ENCODE results near the gene CIBAR2.

The CIBAR2 gene

DNA sequence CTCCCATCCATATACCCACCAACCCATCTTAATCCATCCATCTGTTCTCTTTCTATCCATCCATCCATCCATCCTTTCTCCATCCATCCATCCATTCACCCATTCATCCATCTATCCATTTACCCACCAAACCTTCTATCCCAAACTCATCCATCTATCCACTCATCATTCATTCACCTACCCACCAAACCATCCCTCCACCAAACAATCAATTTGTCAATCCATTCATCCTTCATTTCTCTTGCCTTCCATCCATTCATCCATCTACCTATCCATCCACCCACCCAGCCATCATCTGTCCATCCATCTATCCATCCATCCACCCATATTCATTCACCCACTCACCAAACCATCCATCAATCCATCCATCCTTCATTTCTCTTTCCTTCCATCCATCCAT lies 44.6 kb upstream of the CIBAR2 start:
- no peaks in the 10 kb centered on the region for H3K27me3 ChIP-seq (ENCODE audit: insufficient read depth, low read length, poor library complexity)

DNA sequence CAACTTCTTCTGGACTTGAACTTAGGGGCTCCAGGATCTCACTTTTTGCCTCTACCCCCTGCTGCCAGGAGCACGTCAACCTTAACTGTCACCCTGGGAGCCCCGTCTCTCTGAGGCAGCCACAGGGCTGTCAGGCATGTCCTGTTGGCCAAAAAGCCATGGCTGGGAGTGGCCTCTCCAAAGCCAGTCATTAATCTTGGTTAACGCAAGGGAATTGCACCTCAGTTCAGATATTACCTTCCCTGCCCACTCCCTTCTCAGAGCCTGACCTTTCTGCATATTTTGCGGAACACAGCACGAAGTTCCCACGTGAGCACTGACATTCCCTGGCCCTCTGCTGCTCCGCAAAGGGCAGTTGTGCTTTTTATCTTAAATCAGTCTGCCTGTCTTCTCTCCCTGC lies 44.2 kb upstream of the CIBAR2 start:
- Histone ChIP-seq H3K56ac (ENCODE audit: low read length) (no peak overlapping the region), H2BK5ac (ENCODE audit: low read length) (no peak overlapping the region), H2BK15ac (replicated peaks; ENCODE audit: low read depth) (no peak overlapping the region), H3K36me3 (ENCODE audit: control insufficient read depth, insufficient read depth, low read length) (no peaks in the 10 kb centered on the region), H3K79me2 (ENCODE audit: control insufficient read depth, insufficient read depth, low read length) (no peaks in the 10 kb centered on the region), H3K4me3 (ENCODE audit: low read length) (no peak overlapping the region), H3K9ac (ENCODE audit: low read length) (no peak overlapping the region), H3K79me1 (ENCODE audit: low read length) (no peaks in the 10 kb centered on the region), H3K4me2 (ENCODE audit: low read length) (no peak overlapping the region), H3K18ac (ENCODE audit: low read length) (no peak overlapping the region), H2BK120ac (ENCODE audit: low read depth, low read length) (no peak overlapping the region), H3K4ac (ENCODE audit: low read depth, low read length) (no peak overlapping the region), H4K5ac (ENCODE audit: low read length) (no peak overlapping the region), H3K4me1 (ENCODE audit: control insufficient read depth, low read depth, low read length) (peaks cover 4% of the 10 kb centered on the region), H2AK5ac (ENCODE audit: low read length) (no peak overlapping the region), H4K8ac (ENCODE audit: low read depth, low read length) (no peak overlapping the region), H3K27me3 (ENCODE audit: insufficient read depth, low read length, poor library complexity) (no peaks in the 10 kb centered on the region), H3K23ac (ENCODE audit: low read length) (no peak overlapping the region), H3K27ac (ENCODE audit: low read depth, low read length) (no peak overlapping the region)
- no peak for DNase-seq
- WGBS (ENCODE audit: extremely low coverage, insufficient coverage, low lambda C conversion rate) = no CpG with 5 or more reads among the region's 7 CpGs

More for the DNA sequence above, 44.6 kb upstream of the CIBAR2 start:
- H3K9ac ChIP-seq (ENCODE audit: low read length) = no peak overlapping the region
- H3K4me3 ChIP-seq (ENCODE audit: low read length) = no peak overlapping the region
- no peak overlapping the region for H3K27ac ChIP-seq (ENCODE audit: low read depth, low read length)
- peaks cover 4% of the 10 kb centered on the region for H3K4me1 ChIP-seq (ENCODE audit: control insufficient read depth, low read depth, low read length)
- no peak overlapping the region for H3K23ac ChIP-seq (ENCODE audit: low read length)
- H3K79me2 ChIP-seq (ENCODE audit: control insufficient read depth, insufficient read depth, low read length) = no peaks in the 10 kb centered on the region
- H3K18ac ChIP-seq (ENCODE audit: low read length) = no peak overlapping the region
- no peak overlapping the region for H3K4ac ChIP-seq (ENCODE audit: low read depth, low read length)
- DNase-seq = no peak
- no peak overlapping the region for H4K8ac ChIP-seq (ENCODE audit: low read depth, low read length)
- no peak overlapping the region for H4K5ac ChIP-seq (ENCODE audit: low read length)
- H2BK120ac ChIP-seq (ENCODE audit: low read depth, low read length) = no peak overlapping the region
- no peaks in the 10 kb centered on the region for H3K79me1 ChIP-seq (ENCODE audit: low read length)
- no peak overlapping the region for H3K56ac ChIP-seq (ENCODE audit: low read length)
- no peak overlapping the region for H2AK5ac ChIP-seq (ENCODE audit: low read length)
- H2BK5ac ChIP-seq (ENCODE audit: low read length) = no peak overlapping the region
- no peak overlapping the region for H3K4me2 ChIP-seq (ENCODE audit: low read length)
- H3K36me3 ChIP-seq (ENCODE audit: control insufficient read depth, insufficient read depth, low read length) = no peaks in the 10 kb centered on the region
- no peak overlapping the region for H2BK15ac ChIP-seq (replicated peaks; ENCODE audit: low read depth)

DNA sequence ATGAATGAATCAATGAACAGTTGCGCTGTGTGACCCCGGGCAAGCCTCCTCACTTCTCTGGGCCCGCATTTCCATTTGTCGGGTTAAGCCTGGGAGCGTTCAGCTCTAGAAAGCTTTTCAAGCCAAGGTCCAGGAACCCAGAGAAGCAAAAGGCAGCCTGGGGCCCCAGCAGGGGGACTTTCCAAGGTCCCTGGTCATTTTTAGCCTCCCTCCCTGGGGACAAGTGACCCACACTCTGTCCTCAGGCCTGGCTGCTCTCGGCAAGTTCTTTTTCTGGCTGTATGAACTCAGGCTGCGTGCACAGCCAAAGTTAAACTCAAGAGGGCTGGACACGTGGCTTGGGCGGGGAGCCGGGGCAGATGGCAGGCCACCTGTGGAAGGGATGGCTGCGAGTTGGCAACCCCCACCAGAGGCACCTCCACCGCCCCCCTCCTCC lies 41.4 kb upstream of the CIBAR2 start:
- Histone ChIP-seq H2BK5ac (ENCODE audit: low read length) (no peak overlapping the region), H2AK5ac (ENCODE audit: low read length) (no peak overlapping the region), H3K27ac (ENCODE audit: low read depth, low read length) (no peak overlapping the region), H2BK120ac (ENCODE audit: low read depth, low read length) (no peak overlapping the region), H3K9ac (ENCODE audit: low read length) (no peak overlapping the region), H4K5ac (ENCODE audit: low read length) (no peak overlapping the region), H3K4me2 (ENCODE audit: low read length) (no peak overlapping the region), H3K36me3 (ENCODE audit: control insufficient read depth, insufficient read depth, low read length) (no peaks in the 10 kb centered on the region), H3K18ac (ENCODE audit: low read length) (no peak overlapping the region), H3K56ac (ENCODE audit: low read length) (no peak overlapping the region), H3K4me1 (ENCODE audit: control insufficient read depth, low read depth, low read length) (no peaks in the 10 kb centered on the region), H3K27me3 (ENCODE audit: insufficient read depth, low read length, poor library complexity) (no peaks in the 10 kb centered on the region), H3K4me3 (ENCODE audit: low read length) (no peak overlapping the region), H3K79me2 (ENCODE audit: control insufficient read depth, insufficient read depth, low read length) (no peaks in the 10 kb centered on the region), H3K4ac (ENCODE audit: low read depth, low read length) (no peak overlapping the region), H2BK15ac (replicated peaks; ENCODE audit: low read depth) (no peak overlapping the region), H3K23ac (ENCODE audit: low read length) (no peak overlapping the region), H3K79me1 (ENCODE audit: low read length) (no peaks in the 10 kb centered on the region), H4K8ac (ENCODE audit: low read depth, low read length) (no peak overlapping the region)
- DNase-seq = no peak
- no CpG with 5 or more reads among the region's 12 CpGs for WGBS (ENCODE audit: extremely low coverage, insufficient coverage, low lambda C conversion rate)

DNA sequence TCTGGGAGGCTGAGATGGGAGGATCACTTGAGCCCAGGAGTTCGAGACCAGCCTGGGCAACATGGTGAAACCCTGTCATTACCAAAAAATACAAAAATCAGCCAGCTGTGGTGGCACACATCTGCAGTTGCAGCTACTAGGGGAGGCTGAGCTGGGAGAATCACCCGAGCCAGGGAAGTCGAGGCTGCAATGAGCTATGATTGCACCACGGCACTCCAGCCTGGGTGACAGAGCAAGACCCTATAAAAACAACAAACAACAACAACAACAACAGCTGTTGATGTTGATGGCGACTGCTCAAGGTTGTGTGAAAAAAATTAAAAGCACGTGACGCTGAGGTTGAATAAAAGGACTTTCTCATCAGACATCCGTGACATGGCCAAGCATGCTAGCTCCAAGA lies 40.8 kb upstream of the CIBAR2 start:
- no peak overlapping the region for H3K4ac ChIP-seq (ENCODE audit: low read depth, low read length)
- H3K4me1 ChIP-seq (ENCODE audit: control insufficient read depth, low read depth, low read length) = no peaks in the 10 kb centered on the region
- H3K18ac ChIP-seq (ENCODE audit: low read length) = no peak overlapping the region
- H3K79me2 ChIP-seq (ENCODE audit: control insufficient read depth, insufficient read depth, low read length) = no peaks in the 10 kb centered on the region
- no peak overlapping the region for H3K56ac ChIP-seq (ENCODE audit: low read length)
- no peak for DNase-seq
- H3K23ac ChIP-seq (ENCODE audit: low read length) = no peak overlapping the region
- H2AK5ac ChIP-seq (ENCODE audit: low read length) = no peak overlapping the region
- no CpG with 5 or more reads among the region's 8 CpGs for WGBS (ENCODE audit: extremely low coverage, insufficient coverage, low lambda C conversion rate)
- no peak overlapping the region for H3K27ac ChIP-seq (ENCODE audit: low read depth, low read length)
- no peaks in the 10 kb centered on the region for H3K27me3 ChIP-seq (ENCODE audit: insufficient read depth, low read length, poor library complexity)
- H3K4me2 ChIP-seq (ENCODE audit: low read length) = no peak overlapping the region
- H3K9ac ChIP-seq (ENCODE audit: low read length) = no peak overlapping the region
- no peak overlapping the region for H2BK5ac ChIP-seq (ENCODE audit: low read length)
- H4K5ac ChIP-seq (ENCODE audit: low read length) = no peak overlapping the region
- H3K4me3 ChIP-seq (ENCODE audit: low read length) = no peak overlapping the region
- H4K8ac ChIP-seq (ENCODE audit: low read depth, low read length) = no peak overlapping the region
- no peaks in the 10 kb centered on the region for H3K36me3 ChIP-seq (ENCODE audit: control insufficient read depth, insufficient read depth, low read length)
- no peak overlapping the region for H2BK120ac ChIP-seq (ENCODE audit: low read depth, low read length)
- no peaks in the 10 kb centered on the region for H3K79me1 ChIP-seq (ENCODE audit: low read length)
- H2BK15ac ChIP-seq (replicated peaks; ENCODE audit: low read depth) = no peak overlapping the region

DNA sequence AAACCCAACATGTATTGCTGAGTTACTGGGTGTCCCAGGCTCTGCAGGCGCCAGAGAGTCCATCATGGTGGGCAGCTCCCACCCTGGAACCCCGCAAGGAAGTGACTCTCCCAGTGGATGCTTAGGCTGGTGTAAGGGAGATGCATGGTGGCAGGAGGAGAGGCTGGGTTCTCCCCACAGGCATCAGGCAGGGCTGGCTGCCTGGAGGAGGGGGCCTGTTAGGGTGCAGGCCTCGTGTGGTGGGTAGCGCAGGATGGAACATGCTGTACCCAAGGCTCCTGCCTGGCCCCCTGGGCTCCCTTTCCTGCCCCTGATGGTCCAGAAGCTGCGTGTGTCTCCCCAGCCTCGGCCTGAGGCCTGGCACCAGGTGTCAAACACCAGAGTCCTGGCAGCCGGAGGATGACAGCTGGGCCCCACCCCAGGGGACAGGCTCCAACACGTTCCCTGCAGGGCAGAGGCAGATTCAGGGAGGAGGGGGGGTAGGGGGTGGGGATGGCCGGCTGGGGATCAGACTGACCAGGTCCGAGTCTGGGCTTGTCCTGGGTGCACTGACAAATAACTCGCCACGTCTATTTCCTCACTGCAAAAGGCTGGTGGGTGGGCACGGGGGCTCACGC lies 40.2 kb upstream of the CIBAR2 start:
- H3K27ac ChIP-seq (ENCODE audit: low read depth, low read length) = no peak overlapping the region
- WGBS (ENCODE audit: extremely low coverage, insufficient coverage, low lambda C conversion rate) = no CpG with 5 or more reads among the region's 14 CpGs

More for the DNA sequence above, 40.2 kb upstream of the CIBAR2 start:
- Histone ChIP-seq H2BK5ac (ENCODE audit: low read length) (no peak overlapping the region), H3K79me1 (ENCODE audit: low read length) (no peaks in the 10 kb centered on the region), H3K36me3 (ENCODE audit: control insufficient read depth, insufficient read depth, low read length) (no peaks in the 10 kb centered on the region), H3K4me3 (ENCODE audit: low read length) (no peak overlapping the region), H2BK15ac (replicated peaks; ENCODE audit: low read depth) (no peak overlapping the region), H3K56ac (ENCODE audit: low read length) (no peak overlapping the region), H2AK5ac (ENCODE audit: low read length) (no peak overlapping the region), H3K4me1 (ENCODE audit: control insufficient read depth, low read depth, low read length) (no peaks in the 10 kb centered on the region), H4K8ac (ENCODE audit: low read depth, low read length) (no peak overlapping the region), H3K79me2 (ENCODE audit: control insufficient read depth, insufficient read depth, low read length) (no peaks in the 10 kb centered on the region), H3K23ac (ENCODE audit: low read length) (no peak overlapping the region), H3K4ac (ENCODE audit: low read depth, low read length) (no peak overlapping the region), H2BK120ac (ENCODE audit: low read depth, low read length) (no peak overlapping the region), H3K18ac (ENCODE audit: low read length) (no peak overlapping the region), H3K4me2 (ENCODE audit: low read length) (no peak overlapping the region), H4K5ac (ENCODE audit: low read length) (no peak overlapping the region), H3K27me3 (ENCODE audit: insufficient read depth, low read length, poor library complexity) (no peaks in the 10 kb centered on the region), H3K9ac (ENCODE audit: low read length) (no peak overlapping the region)
- DNase-seq = no peak
